ENCODE results near the gene ZFAND3.

The ZFAND3 gene

GRCh38 chr6:37931066-37931465 lies 111.5 kb downstream of the ZFAND3 start:
- Histone ChIP-seq H3K27me3 (ENCODE audit: control insufficient read depth, insufficient read depth, low read length) (no peaks in the 10 kb centered on the region), H3K27ac (ENCODE audit: low read length) (no peak overlapping the region), H3K4me1 (ENCODE audit: control insufficient read depth, low read depth, low read length) (peaks cover 24% of the 10 kb centered on the region), H3K36me3 (ENCODE audit: control insufficient read depth, low read depth, low read length) (no peaks in the 10 kb centered on the region), H3K9ac (ENCODE audit: low read length) (no peak overlapping the region), H3K9me3 (ENCODE audit: control insufficient read depth, low read depth, low read length) (no peaks in the 10 kb centered on the region), H3K4me3 (ENCODE audit: low read length) (no peak overlapping the region)

GRCh38 chr6:37934276-37934675 lies 114.7 kb downstream of the ZFAND3 start:
- Histone ChIP-seq H3K27ac (ENCODE audit: low read length) (no peak overlapping the region), H3K4me3 (ENCODE audit: low read length) (no peak overlapping the region), H3K27me3 (ENCODE audit: control insufficient read depth, insufficient read depth, low read length) (no peaks in the 10 kb centered on the region), H3K9ac (ENCODE audit: low read length) (no peak overlapping the region), H3K36me3 (ENCODE audit: control insufficient read depth, low read depth, low read length) (no peaks in the 10 kb centered on the region), H3K9me3 (ENCODE audit: control insufficient read depth, low read depth, low read length) (no peaks in the 10 kb centered on the region), H3K4me1 (ENCODE audit: control insufficient read depth, low read depth, low read length) (peaks cover 1% of the 10 kb centered on the region)

DNA sequence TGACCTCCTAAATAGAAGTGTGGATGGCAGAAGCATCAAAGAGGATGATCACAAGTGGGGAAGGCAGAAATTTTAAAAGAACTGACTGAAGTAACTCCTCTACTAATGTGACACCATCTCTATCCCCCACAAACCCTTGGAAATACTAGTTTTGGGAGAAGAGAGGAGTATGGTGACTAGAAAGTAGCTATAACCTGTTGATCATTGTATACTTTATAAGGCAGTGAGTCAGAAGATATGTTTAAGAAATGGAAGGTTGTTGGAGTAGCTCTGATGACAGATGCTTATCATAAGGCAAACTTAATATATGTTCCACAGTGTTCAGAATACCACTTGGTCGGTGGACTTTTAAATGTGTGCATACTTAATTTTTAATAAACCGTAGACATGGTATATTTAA lies 116.6 kb downstream of the ZFAND3 start:
- H3K9ac ChIP-seq (ENCODE audit: low read length): no peak overlapping the region
- no peaks in the 10 kb centered on the region for H3K9me3 ChIP-seq (ENCODE audit: control insufficient read depth, low read depth, low read length)
- H3K36me3 ChIP-seq (ENCODE audit: control insufficient read depth, low read depth, low read length): no peaks in the 10 kb centered on the region
- no peak overlapping the region for H3K4me3 ChIP-seq (ENCODE audit: low read length)
- H3K4me1 ChIP-seq (ENCODE audit: control insufficient read depth, low read depth, low read length): no peaks in the 10 kb centered on the region
- no peaks in the 10 kb centered on the region for H3K27me3 ChIP-seq (ENCODE audit: control insufficient read depth, insufficient read depth, low read length)
- no peak overlapping the region for H3K27ac ChIP-seq (ENCODE audit: low read length)

- H3K9ac ChIP-seq (ENCODE audit: low read length): no peak overlapping the region
- no peaks in the 10 kb centered on the region for H3K27me3 ChIP-seq (ENCODE audit: control insufficient read depth, insufficient read depth, low read length)
- H3K4me1 ChIP-seq (ENCODE audit: control insufficient read depth, low read depth, low read length): peaks cover 4% of the 10 kb centered on the region
- no peak overlapping the region for H3K27ac ChIP-seq (ENCODE audit: low read length)
- H3K36me3 ChIP-seq (ENCODE audit: control insufficient read depth, low read depth, low read length): no peaks in the 10 kb centered on the region
- H3K4me3 ChIP-seq (ENCODE audit: low read length): no peak overlapping the region
- no peaks in the 10 kb centered on the region for H3K9me3 ChIP-seq (ENCODE audit: control insufficient read depth, low read depth, low read length)
These were observed 117.4 kb downstream of the ZFAND3 start for GRCh38 chr6:37936906-37937305.

- Histone ChIP-seq H3K36me3 (ENCODE audit: control insufficient read depth, low read depth, low read length) (no peaks in the 10 kb centered on the region), H3K27me3 (ENCODE audit: control insufficient read depth, insufficient read depth, low read length) (no peaks in the 10 kb centered on the region), H3K9ac (ENCODE audit: low read length) (no peak overlapping the region), H3K4me3 (ENCODE audit: low read length) (no peak overlapping the region), H3K9me3 (ENCODE audit: control insufficient read depth, low read depth, low read length) (no peaks in the 10 kb centered on the region), H3K4me1 (ENCODE audit: control insufficient read depth, low read depth, low read length) (peaks cover 4% of the 10 kb centered on the region), H3K27ac (ENCODE audit: low read length) (no peak overlapping the region)
These were observed 119.4 kb downstream of the ZFAND3 start for GRCh38 chr6:37938909-37939308.

GRCh38 chr6:37940074-37940847 lies 120.7 kb downstream of the ZFAND3 start:
- H3K9me3 ChIP-seq (ENCODE audit: control insufficient read depth, low read depth, low read length): no peaks in the 10 kb centered on the region
- no peak overlapping the region for H3K4me3 ChIP-seq (ENCODE audit: low read length)
- H3K4me1 ChIP-seq (ENCODE audit: control insufficient read depth, low read depth, low read length): peaks cover 4% of the 10 kb centered on the region
- H3K27me3 ChIP-seq (ENCODE audit: control insufficient read depth, insufficient read depth, low read length): no peaks in the 10 kb centered on the region
- H3K27ac ChIP-seq (ENCODE audit: low read length): no peak overlapping the region
- H3K9ac ChIP-seq (ENCODE audit: low read length): no peak overlapping the region
- H3K36me3 ChIP-seq (ENCODE audit: control insufficient read depth, low read depth, low read length): no peaks in the 10 kb centered on the region

GRCh38 chr6:37941871-37942270 lies 122.3 kb downstream of the ZFAND3 start:
- H3K4me3 ChIP-seq (ENCODE audit: low read length): no peak overlapping the region
- no peaks in the 10 kb centered on the region for H3K27me3 ChIP-seq (ENCODE audit: control insufficient read depth, insufficient read depth, low read length)
- H3K27ac ChIP-seq (ENCODE audit: low read length): no peak overlapping the region
- no peaks in the 10 kb centered on the region for H3K36me3 ChIP-seq (ENCODE audit: control insufficient read depth, low read depth, low read length)
- H3K9ac ChIP-seq (ENCODE audit: low read length): no peak overlapping the region
- H3K9me3 ChIP-seq (ENCODE audit: control insufficient read depth, low read depth, low read length): no peaks in the 10 kb centered on the region
- H3K4me1 ChIP-seq (ENCODE audit: control insufficient read depth, low read depth, low read length): peaks cover 4% of the 10 kb centered on the region

- H3K4me1 ChIP-seq (ENCODE audit: control insufficient read depth, low read depth, low read length): peaks cover 4% of the 10 kb centered on the region
- H3K9ac ChIP-seq (ENCODE audit: low read length): no peak overlapping the region
- no peaks in the 10 kb centered on the region for H3K27me3 ChIP-seq (ENCODE audit: control insufficient read depth, insufficient read depth, low read length)
- H3K36me3 ChIP-seq (ENCODE audit: control insufficient read depth, low read depth, low read length): no peaks in the 10 kb centered on the region
- H3K4me3 ChIP-seq (ENCODE audit: low read length): no peak overlapping the region
- no peaks in the 10 kb centered on the region for H3K9me3 ChIP-seq (ENCODE audit: control insufficient read depth, low read depth, low read length)
- no peak overlapping the region for H3K27ac ChIP-seq (ENCODE audit: low read length)
These were observed 123.3 kb downstream of the ZFAND3 start for GRCh38 chr6:37942606-37943376.

DNA sequence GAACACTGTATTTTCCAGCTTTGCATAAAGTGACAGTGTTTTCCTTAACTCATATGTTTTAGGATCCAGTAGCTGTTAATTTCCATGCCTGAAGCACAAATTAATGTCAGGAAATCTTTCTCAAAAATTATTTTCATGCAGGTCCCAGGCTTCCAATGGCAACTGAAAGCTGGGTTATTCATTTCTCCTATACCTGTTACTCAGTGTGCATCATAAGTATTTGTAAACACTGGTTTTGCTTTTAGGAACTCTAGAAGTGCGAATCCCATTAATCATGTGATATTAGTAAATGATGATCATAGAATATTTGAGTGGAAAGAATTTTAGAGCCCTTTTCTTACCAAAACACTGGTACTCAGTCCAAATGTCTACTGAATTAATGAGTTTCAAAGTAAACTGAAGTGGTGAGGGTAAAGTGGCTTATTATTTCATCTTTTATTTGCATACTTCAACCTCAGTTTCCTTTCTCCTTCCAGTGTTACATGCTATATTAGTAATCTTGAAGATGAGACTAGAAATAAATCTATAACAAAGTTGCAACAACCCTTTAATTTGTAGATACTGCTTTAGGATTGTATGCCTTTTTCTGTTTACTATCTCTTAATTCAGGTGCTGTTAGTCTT lies 124.0 kb downstream of the ZFAND3 start:
- H3K9me3 ChIP-seq (ENCODE audit: control insufficient read depth, low read depth, low read length): no peaks in the 10 kb centered on the region
- no peak overlapping the region for H3K4me3 ChIP-seq (ENCODE audit: low read length)
- H3K36me3 ChIP-seq (ENCODE audit: control insufficient read depth, low read depth, low read length): no peaks in the 10 kb centered on the region
- no peak overlapping the region for H3K9ac ChIP-seq (ENCODE audit: low read length)
- peaks cover 4% of the 10 kb centered on the region for H3K4me1 ChIP-seq (ENCODE audit: control insufficient read depth, low read depth, low read length)
- H3K27me3 ChIP-seq (ENCODE audit: control insufficient read depth, insufficient read depth, low read length): no peaks in the 10 kb centered on the region
- no peak overlapping the region for H3K27ac ChIP-seq (ENCODE audit: low read length)

- H3K4me3 ChIP-seq (ENCODE audit: low read length): no peak overlapping the region
- H3K4me1 ChIP-seq (ENCODE audit: control insufficient read depth, low read depth, low read length): peaks cover 4% of the 10 kb centered on the region
- H3K36me3 ChIP-seq (ENCODE audit: control insufficient read depth, low read depth, low read length): no peaks in the 10 kb centered on the region
- H3K27me3 ChIP-seq (ENCODE audit: control insufficient read depth, insufficient read depth, low read length): no peaks in the 10 kb centered on the region
- no peaks in the 10 kb centered on the region for H3K9me3 ChIP-seq (ENCODE audit: control insufficient read depth, low read depth, low read length)
- no peak overlapping the region for H3K9ac ChIP-seq (ENCODE audit: low read length)
- H3K27ac ChIP-seq (ENCODE audit: low read length): no peak overlapping the region
These were observed 126.5 kb downstream of the ZFAND3 start for GRCh38 chr6:37946057-37946456.

- Histone ChIP-seq H3K27me3 (ENCODE audit: control insufficient read depth, insufficient read depth, low read length) (no peaks in the 10 kb centered on the region), H3K4me1 (ENCODE audit: control insufficient read depth, low read depth, low read length) (no peaks in the 10 kb centered on the region), H3K27ac (ENCODE audit: low read length) (no peak overlapping the region), H3K4me3 (ENCODE audit: low read length) (no peak overlapping the region), H3K9ac (ENCODE audit: low read length) (no peak overlapping the region), H3K9me3 (ENCODE audit: control insufficient read depth, low read depth, low read length) (no peaks in the 10 kb centered on the region), H3K36me3 (ENCODE audit: control insufficient read depth, low read depth, low read length) (no peaks in the 10 kb centered on the region)
These were observed 127.9 kb downstream of the ZFAND3 start for GRCh38 chr6:37947468-37947867.

Data from iPS-18a (cell line).